Stimulated activated CD4-positive, alpha-beta T cell treated with anti-CD3 and anti-CD28 coated beads, Interleukin-12 subunit alpha, Interleukin-12 subunit beta, amount 100 ng/mL, for 48 hours (primary cell): Measurements from ENCODE around the gene NHLRC4.

Experiments
- DNase-seq, 3 donors: peaks; one replicate each; pipeline ENCODE4 v3.0.0-alpha.2; 2020; ENCODE audit warnings: low read depth in 2 of 3, low spot score in 1 of 3

The NHLRC4 gene

DNA sequence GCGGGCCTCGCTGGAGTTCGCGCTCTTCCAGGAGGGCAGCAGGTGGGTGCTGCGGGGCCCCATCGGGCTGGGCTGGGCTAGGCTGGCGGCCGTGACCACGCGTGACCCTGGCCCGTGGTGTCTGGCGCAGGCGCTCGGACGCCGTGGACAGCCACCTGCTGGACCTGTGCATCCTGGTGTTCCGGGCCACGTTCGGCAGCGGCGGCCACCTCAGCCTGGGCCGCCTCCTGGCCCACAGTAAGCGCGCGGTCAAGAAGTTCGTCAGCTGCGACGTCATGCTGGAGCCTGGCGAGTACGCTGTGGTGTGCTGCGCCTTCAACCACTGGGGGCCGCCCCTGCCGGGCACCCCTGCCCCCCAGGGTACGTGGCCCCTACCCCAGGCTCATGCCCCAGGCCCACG, 14.6 kb upstream of the NHLRC4 start:
- no peak for DNase-seq

GRCh38 chr16:553601-554296, 13.1 kb upstream of the NHLRC4 start:
- no peak for DNase-seq

- no peak for DNase-seq
These were observed 12.5 kb upstream of the NHLRC4 start for GRCh38 chr16:554297-554621.

DNA sequence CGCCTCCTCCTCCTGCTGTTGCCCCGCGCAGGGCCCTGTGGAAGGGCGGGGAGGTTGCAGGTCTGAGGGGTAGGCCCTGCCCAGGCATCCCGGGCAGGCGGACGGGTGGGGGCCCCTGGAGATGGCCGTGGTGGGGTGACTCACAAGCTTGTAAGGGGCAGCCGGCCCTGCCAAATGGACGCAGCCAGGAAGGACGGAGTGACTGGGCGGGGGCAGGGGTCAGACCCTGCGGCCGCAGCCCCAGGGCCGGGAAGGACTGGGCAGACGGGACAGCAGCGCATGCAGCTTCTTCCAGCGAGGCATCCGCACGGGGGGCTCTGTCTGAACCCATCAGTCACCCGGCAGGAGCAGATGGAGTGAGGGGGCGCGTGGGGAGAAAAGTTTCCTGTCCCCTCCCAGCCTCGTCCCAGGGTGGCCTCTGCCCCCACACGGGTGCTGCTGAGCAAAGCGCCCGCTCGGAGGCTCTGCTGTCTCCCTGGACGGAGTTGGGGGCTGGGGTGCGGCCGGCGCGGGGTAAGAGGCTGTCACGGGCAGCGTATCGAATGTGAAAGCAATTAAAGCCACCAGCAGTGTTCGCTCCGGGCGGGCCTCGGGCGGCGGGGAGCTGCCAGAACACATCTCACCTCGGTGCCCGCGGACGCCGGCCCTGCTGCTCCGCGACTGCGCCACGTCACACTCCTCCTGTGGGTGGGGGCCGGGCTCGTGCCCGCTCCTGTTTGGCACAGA, 12.0 kb upstream of the NHLRC4 start:
- DNase-seq, result no peak

DNA sequence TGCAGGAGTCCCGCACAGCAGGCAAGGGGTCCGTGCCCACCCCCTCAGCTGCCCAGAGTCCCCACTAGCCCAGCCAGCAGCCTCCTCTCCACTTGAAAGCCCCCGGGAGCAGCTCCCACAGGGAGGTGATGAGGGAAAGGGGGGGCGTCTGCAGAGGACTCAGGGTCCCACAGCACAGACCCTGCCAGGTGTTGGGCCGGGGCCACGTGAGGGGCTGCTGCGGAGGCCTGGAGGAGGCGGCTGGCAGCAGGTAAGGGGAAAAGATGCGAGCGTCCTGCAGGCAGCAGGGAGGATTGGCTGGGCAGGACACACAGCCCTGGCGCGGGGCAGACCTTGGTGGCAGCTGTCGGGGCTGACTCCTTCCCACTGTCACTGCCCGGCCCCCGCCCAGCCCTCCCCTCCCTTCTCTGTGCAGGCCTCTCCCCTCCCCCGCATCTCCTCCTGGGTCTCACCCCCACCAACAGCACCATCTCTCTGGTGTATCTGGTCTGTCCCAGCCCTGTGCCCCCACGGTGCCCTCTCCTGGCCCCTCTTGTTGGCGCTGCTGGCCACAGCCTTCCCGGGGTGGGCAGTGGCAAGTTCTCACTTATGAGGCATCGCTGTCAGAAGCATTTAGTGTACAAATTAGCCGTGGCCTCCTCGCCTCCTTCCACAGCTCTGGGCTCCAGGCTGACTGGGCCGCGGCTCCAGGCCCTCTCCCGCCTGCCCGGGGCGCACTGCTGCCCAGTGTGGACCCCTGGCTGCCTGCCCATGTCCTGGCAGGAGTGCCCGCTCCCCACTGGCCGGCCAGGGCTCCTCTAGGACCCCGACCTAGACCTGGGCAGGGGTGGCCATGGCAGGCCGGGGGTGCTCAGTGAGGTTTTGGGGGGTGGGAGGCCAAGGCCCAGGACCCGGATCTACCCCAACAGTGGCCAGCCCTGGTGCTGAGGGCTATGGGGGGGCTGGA, 11.0 kb upstream of the NHLRC4 start:
- DNase-seq, result no peak

DNA sequence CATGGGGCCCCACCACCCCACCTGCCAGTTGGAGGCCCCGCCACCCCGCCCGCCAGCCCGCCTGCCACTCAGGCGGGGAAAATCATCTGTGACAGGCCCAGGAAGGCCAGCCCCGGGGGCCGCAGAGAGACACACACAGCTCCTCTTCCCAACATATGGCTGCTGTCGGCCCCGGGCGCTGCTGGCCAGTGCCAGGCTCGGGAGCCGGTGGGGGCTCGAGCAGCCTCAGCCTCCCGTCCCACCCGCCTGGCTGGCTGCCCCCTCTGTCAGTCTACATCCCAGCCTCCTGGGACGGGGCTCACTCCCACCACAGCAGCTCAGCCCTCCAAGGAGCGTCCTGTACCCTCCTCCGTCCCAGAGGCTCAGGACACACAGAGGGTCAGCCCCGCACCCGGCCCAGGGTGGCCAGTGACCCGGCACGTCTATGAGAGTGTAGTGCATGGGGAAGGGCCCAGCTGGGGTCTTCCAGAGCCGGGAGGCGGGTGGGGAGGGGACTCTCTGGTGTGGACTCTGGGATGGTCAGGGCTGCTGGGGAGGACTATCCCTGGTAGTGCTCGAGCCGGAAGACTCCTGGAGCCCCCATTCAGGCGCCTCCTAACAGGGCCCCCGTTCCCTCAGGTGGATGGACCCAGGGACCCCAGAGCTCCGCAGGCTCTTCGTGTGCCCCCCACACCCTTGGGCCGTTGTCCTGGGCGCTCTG, 10.2 kb upstream of the NHLRC4 start:
- DNase-seq, result no peak

- no peak for DNase-seq
These were observed 9.1 kb upstream of the NHLRC4 start for GRCh38 chr16:557463-558297.

GRCh38 chr16:558298-559020, 8.3 kb upstream of the NHLRC4 start:
- no peak for DNase-seq

GRCh38 chr16:559021-559380, 7.8 kb upstream of the NHLRC4 start:
- DNase-seq, result no peak

DNA sequence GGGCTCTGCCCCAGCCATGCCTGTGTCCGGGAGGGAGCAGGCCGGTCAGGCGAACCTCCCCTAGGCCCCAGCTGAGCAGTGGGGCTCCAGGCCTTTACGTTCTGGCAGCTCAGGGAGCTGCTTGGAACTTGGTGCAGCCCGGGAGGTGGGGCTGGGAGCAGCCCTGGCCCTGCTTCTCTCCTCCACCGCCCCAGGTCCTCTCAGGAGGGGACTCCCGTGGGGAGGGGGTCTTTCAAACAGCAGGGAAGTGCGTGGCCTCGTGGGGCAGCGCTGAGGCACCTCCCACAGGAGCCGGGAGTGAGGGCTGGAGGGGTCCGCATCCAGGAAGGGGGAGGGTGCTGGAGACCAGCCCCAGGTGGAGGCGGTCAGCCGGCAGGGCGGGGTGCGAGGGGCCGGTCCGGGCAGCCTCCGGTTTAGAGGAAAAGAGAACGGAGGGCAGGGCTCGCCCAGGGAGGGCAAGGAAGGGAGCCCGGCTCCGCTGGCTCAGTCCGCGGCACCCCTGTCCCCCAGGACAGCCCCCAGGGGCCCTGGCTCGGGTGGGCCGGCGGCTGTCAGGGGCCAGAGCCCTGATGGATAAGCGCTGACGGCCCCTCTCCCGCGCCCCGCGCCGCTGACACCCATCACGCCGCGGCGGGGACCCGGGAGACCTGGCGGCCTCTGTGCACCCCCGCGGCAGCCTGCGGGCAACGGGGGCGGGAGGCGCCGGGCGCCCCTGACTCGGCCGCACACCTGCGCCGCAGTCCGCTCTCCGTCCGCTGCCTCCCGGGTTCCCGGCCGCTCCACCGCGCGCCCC, 7.2 kb upstream of the NHLRC4 start:
- no peak for DNase-seq

- no peak for DNase-seq
These were observed 6.6 kb upstream of the NHLRC4 start, which contains the start of gene PRR35 for GRCh38 chr16:560204-560700. Gene PRR35, plus strand, starts transcription at chr16:560394. Its CDS starts 2,901 bp downstream, at chr16:563295.

DNA sequence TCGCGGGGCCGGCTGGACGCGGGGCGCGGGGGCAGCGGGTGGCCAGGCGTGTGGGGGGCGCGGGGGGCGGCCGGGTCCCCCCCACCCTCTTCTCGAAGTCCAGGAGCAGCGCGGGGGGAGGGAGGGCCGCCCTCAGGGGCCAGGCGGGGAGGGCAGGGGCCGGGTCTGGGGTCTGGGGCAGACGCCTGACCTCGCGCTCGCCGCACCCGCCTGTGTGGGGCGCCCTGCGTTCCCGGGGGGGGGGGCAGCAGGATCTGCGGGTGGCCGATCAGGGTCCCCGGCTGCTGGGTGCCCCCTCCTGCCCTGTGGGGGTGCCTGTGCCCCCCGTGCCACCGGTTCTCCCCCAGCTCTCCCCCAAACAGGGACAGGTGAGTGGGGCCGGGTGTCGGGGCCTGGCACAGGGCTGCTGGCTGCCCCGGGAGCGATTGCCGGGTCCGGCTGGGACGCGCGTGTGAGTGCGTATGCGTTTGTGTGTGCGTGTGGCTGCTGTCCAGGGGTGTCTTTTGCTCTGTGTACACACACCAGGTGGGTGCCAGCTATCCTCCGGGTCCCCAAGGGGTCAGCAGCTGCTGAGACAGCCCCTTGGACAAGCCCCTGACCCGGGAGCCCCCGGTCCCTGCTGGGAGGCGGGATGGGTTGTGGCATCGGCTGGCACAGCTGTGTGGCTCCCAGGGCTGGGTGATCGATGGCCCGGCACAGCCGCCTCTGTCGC, 5.9 kb upstream of the NHLRC4 start:
- DNase-seq, result no peak

GRCh38 chr16:561413-561794, 5.4 kb upstream of the NHLRC4 start:
- DNase-seq, result no peak

DNA sequence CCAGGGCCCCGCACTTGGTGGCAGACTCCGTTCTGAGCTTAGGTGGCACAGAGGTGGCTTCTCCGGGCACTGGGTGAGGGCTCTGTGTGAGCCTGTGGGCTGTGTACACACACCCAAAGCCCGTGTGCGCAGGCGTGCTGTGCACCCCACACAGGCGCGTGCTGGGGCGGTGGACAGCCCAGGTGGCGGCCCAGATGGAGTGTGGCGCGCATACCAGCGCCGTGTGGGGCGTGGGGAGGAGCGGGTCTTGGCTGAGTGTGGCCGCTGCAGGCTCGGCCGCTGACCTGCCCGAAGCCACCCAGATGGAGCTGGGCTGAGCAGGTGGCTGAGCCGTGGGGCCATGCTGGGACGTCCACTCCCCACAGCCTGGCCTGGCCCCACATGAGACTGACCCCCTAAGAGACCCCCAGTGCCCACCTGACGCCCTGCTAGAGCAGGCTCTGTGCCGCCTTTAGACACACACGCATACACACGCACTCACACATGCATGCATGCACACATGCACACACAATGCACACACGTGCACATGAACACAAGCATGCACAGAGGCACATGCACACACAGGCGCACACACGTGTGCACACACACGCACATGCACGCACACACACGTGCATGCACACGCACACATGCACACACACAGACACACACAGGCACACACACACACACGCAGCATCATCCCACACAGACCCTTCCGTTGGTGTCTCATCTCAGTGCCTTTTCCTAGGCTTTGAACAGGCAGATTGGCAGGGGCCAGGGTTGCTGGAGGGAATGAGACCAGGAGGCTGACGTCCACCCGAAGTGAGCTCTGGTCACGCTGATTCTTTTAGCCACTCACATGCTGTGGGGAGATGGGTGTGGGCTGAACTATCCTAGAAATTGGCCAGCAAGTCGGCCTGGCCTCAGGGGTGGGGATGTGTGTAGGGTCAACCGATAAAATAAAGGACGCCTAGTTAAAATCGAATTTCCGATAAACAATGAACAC, 4.6 kb upstream of the NHLRC4 start:
- no peak for DNase-seq

DNA sequence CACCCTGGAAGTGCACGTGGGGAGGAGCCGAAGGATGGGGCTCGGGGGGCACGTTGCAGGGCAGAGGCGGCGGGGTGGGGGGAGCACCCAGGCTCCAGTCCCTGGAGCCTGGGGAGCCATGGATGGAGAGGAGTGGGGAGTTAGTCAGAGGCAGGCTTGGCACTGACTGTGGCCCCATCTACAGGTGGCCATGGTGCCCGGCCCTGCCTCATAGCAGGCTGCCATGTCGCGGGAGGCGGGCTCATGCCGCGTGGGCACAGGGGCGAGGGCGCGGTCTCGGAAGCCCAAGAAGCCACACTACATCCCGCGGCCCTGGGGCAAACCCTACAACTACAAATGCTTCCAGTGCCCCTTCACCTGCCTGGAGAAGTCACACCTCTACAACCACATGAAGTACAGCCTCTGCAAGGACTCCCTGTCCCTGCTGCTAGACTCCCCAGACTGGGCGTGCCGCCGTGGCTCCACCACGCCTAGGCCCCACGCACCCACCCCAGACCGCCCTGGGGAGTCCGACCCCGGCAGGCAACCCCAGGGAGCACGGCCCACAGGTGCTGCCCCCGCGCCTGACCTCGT, 3.6 kb upstream of the NHLRC4 start:
- DNase-seq, result no peak

DNA sequence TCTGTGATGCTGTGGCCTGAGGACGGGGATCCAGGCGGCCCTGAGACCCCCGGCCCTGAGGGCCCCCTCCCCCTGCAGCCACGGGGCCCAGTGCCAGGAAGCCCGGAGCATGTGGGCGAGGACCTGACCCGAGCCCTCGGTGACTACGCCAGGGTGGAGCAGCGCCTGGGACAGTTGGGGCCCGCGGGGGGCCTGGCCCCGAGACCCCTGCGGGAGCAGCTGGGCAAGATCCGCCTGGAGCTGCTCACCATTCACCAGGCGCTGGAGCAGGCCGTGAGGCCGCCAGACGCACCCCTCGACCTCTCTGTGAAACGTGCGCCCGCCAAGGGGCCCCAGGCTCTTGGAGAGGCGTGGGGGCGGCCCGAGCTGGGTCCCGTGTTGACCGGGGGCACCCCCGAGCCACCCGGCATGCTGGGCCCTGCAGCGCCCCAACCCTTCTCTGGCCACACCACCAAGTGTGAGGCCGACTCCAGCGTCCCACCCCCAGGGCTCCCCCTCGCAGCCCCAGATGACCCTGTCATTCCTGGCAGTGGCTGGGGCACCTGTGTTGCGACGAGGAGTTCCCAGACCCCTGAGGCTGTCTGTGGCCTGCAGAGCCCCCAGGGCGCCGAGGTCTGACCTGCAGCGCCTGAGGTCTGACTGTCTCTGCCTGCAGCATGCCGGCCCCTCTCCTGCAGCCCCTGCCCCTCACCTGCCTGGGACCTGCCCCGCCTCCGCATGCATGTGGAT, 2.0 kb upstream of the NHLRC4 start:
- DNase-seq, result no peak
